ENCODE data around the gene FGD6. TPM values are rescaled to one million over a fixed set of nuclear protein-coding genes. Genes with fewer than 3 reads are reported as not detected.

FGD6 gene
- polyA plus RNA-seq, 2 of the 4 experiments (the other 2 are of a cell fraction) = 15.5 to 48.0 TPM

DNA sequence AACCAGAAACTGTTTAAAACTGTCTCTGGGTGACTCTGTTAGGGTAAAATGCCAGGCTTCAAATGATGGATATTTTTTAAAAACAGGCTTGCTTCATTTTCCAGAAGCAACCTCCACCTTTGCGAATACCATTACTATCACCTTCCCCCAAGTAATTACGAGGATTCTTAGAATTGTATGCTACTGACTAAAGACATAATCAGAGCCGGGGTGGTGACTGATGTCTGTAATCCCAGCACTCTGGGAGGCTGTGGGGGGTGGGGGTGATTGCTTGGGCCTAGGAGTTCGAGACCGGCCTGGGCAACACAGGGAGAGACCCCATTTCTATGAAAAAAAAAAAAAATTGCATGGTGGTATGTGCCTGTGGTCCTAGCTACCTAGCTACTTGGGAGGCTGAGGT, 38.3 kb downstream of the FGD6 start:
- peaks cover 88% of the 10 kb centered on the region for H3K4me1 ChIP-seq
- ATAC-seq (peak in 1 of 2 experiments; percentile 10; a peak in 2 of 6 replicates), DNase-seq (ENCODE audit: low read depth in 1 of 2, low spot score in 1 of 2) (no peak), FAIRE-seq (no peak)
- H3K4me2 ChIP-seq = peak overlapping the region; percentile 45
- no peaks in the 10 kb centered on the region for H3K9me3 ChIP-seq
- TF ChIP-seq HDAC2 (IDR thresholded peaks at IDR 0.05) = no peak
- no peak for TF ChIP-seq EHMT2 (IDR thresholded peaks at IDR 0.05; ENCODE audit: low read depth)
- TF ChIP-seq HOXA7 (CRISPR knock-in tag; IDR thresholded peaks at IDR 0.05) = no peak
- TF ChIP-seq KDM5A (IDR thresholded peaks at IDR 0.05) = no peak
- no peak for TF ChIP-seq JUN (IDR thresholded peaks at IDR 0.05)
- TF ChIP-seq RARB (CRISPR knock-in tag; IDR thresholded peaks at IDR 0.05) = no peak
- TF ChIP-seq RCOR1 (IDR thresholded peaks at IDR 0.05; ENCODE audit: low read depth, low read length) = no peak
- no peak for TF ChIP-seq JUNB (IDR thresholded peaks at IDR 0.05)
- no peak for TF ChIP-seq HEYL (CRISPR knock-in tag; IDR thresholded peaks at IDR 0.05)
- TF ChIP-seq NR3C1 (IDR thresholded peaks at IDR 0.05) = no peak
- 41% methylated on average over 5 of the region's 5 CpGs for WGBS (ENCODE audit: missing lambda C conversion rate)
- POLR2A ChIA-PET = no interaction called here
- no peak overlapping the region for H3K4me3 ChIP-seq
- CTCF ChIA-PET = no interaction called here
- peak overlapping the region; percentile 46 to 76; a peak in 5 of 6 replicates for H3K27ac ChIP-seq

DNA sequence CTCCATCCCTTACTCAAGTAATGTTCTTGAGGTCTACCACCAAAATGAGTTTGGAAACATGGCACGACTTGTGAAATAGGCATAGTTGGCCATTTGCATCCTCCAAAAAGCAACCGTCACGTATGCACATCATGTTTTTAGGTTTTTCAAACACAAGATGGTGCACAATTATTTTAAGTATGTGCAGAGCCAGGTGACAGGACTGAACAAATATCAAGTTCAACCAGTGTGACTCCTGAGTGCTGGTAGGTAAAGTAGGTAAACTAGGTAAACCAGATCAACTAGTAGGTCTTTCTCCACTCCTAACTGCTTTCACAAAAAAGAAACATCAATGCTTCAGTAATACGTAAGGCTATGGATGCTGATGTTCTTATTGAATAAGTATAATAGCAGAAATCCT, 39.1 kb downstream of the FGD6 start:
- peak overlapping the region; percentile 45; the same call in 2 of the 3 replicates for H3K4me2 ChIP-seq
- TF ChIP-seq HOXB13 (CRISPR knock-in tag; IDR thresholded peaks at IDR 0.05; ENCODE audit: low read depth) (0 out of 2 replicates have a peak, but pooled peaks have one; percentile 22), KDM1A (IDR thresholded peaks at IDR 0.05; ENCODE audit: low read depth) (no peak), ZC3H11A (IDR thresholded peaks at IDR 0.05) (no peak), BHLHE40 (IDR thresholded peaks at IDR 0.05; ENCODE audit: low read depth, low read length) (no peak)
- H3K27ac ChIP-seq = peak overlapping the region; percentile 27 to 46; a peak in 5 of 6 replicates
- H3K4me1 ChIP-seq = peaks cover 88% of the 10 kb centered on the region
- 71% methylated on average over 4 of the region's 4 CpGs for WGBS (ENCODE audit: missing lambda C conversion rate)
- ChIA-PET POLR2A (no interaction called here), CTCF (no interaction called here)
- FAIRE-seq (no peak), DNase-seq (ENCODE audit: low read depth in 1 of 2, low spot score in 1 of 2) (no peak), ATAC-seq (no peak)
- no peaks in the 10 kb centered on the region for H3K9me3 ChIP-seq
- H3K4me3 ChIP-seq = no peak overlapping the region

DNA sequence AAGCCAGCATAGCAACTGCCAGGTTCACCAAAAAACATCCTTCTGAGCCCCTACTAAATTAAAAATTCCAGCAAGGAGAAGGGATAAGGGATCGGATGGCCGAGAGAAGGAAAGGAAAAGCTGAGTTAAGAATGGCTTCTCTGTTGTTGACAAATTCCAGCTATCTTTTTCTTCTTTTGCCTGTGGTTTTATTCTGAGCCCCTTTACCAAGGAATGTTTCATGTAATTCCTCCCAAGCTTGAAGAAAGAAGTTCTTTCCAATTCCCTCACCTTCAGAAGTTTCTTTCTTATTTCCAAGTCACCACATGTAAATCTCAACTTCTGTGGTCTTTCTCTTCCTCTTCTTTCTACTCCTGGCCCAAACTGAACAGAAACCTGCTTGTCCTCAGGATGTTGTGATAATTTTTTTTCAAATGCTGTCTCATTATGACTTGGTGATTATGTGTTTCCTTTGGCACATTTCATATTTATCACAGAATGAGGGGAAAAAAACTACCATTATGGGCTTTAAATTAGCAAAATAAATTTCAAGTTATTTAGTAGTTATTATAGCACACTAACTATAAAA, 40.0 kb downstream of the FGD6 start:
- ChIA-PET POLR2A (no interaction called here), CTCF (interaction anchor here (1.2 to 5.1 kb wide), 3 partner anchors 13 to 60 kb away, joined by 3 to 28 read pairs (median 3); partner anchors contain the start of genes FGD6 and VEZT)
- FAIRE-seq (no peak), DNase-seq (ENCODE audit: low read depth in 1 of 2, low spot score in 1 of 2) (no peak), ATAC-seq (no peak)
- Histone ChIP-seq H3K4me3 (no peak overlapping the region), H3K27ac (peak overlapping the region; percentile 39 to 92; a peak in 4 of 6 replicates), H3K9me3 (no peaks in the 10 kb centered on the region), H3K4me2 (no peak overlapping the region), H3K4me1 (peaks cover 88% of the 10 kb centered on the region)
- 91% methylated on average over 2 of the region's 2 CpGs for WGBS (ENCODE audit: missing lambda C conversion rate)
- no peak for TF ChIP-seq EHF (CRISPR knock-in tag; IDR thresholded peaks at IDR 0.05)
- TF ChIP-seq, protein P1, sequence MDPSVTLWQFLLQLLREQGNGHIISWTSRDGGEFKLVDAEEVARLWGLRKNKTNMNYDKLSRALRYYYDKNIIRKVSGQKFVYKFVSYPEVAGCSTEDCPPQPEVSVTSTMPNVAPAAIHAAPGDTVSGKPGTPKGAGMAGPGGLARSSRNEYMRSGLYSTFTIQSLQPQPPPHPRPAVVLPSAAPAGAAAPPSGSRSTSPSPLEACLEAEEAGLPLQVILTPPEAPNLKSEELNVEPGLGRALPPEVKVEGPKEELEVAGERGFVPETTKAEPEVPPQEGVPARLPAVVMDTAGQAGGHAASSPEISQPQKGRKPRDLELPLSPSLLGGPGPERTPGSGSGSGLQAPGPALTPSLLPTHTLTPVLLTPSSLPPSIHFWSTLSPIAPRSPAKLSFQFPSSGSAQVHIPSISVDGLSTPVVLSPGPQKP (IDR thresholded peaks at IDR 0.05; ENCODE audit: low read depth, low read length) = no peak
- TF ChIP-seq FOSB (CRISPR knock-in tag; IDR thresholded peaks at IDR 0.05) = no peak
- no peak for TF ChIP-seq RAD21 (conservative IDR thresholded peaks at IDR 0.05 in 1 of 2, IDR thresholded peaks at IDR 0.05 in 1 of 2)
- TF ChIP-seq MAZ (IDR thresholded peaks at IDR 0.05; ENCODE audit: borderline replicate concordance, low read depth, low read length) = no peak
- no peak for TF ChIP-seq NR3C1 (IDR thresholded peaks at IDR 0.05)
- TF ChIP-seq NFE2L2 (conservative IDR thresholded peaks at IDR 0.05; ENCODE audit: low read length) = no peak
- TF ChIP-seq TFCP2L1 (CRISPR knock-in tag; IDR thresholded peaks at IDR 0.05) = no peak
- TF ChIP-seq RCOR1 (IDR thresholded peaks at IDR 0.05; ENCODE audit: low read depth, low read length) = no peak
- TF ChIP-seq PHF8 (IDR thresholded peaks at IDR 0.05; ENCODE audit: borderline replicate concordance, low read depth) = no peak
- TF ChIP-seq FOXS1 (CRISPR knock-in tag; IDR thresholded peaks at IDR 0.05) = no peak
- TF ChIP-seq SREBF2 (IDR thresholded peaks at IDR 0.05) = no peak
- TF ChIP-seq EP300 (IDR thresholded peaks at IDR 0.05) = no peak
- no peak for TF ChIP-seq ESRRA (IDR thresholded peaks at IDR 0.05; ENCODE audit: borderline replicate concordance, low read length)
- TF ChIP-seq RNF2 (IDR thresholded peaks at IDR 0.05; ENCODE audit: borderline replicate concordance, low read depth) = no peak
- no peak for TF ChIP-seq POLR2AphosphoS2 (conservative IDR thresholded peaks at IDR 0.05; ENCODE audit: low read length)
